WI38 (cell line): ENCODE data around the gene KCNQ2.

Source experiments
- H3K4me3 ChIP-seq: 2 replicates; pipeline ENCODE4 v1.5.1; 2011; ENCODE audit warnings: low read depth, mild to moderate bottlenecking, control low read depth, low read length
- TF ChIP-seq, protein P1 (sequence below): IDR thresholded peaks from 2 replicates; pipeline ENCODE4 v1.5.1; 2012; ENCODE audit warnings: low read depth, mild to moderate bottlenecking, control low read depth, low read length

The KCNQ2 gene

DNA sequence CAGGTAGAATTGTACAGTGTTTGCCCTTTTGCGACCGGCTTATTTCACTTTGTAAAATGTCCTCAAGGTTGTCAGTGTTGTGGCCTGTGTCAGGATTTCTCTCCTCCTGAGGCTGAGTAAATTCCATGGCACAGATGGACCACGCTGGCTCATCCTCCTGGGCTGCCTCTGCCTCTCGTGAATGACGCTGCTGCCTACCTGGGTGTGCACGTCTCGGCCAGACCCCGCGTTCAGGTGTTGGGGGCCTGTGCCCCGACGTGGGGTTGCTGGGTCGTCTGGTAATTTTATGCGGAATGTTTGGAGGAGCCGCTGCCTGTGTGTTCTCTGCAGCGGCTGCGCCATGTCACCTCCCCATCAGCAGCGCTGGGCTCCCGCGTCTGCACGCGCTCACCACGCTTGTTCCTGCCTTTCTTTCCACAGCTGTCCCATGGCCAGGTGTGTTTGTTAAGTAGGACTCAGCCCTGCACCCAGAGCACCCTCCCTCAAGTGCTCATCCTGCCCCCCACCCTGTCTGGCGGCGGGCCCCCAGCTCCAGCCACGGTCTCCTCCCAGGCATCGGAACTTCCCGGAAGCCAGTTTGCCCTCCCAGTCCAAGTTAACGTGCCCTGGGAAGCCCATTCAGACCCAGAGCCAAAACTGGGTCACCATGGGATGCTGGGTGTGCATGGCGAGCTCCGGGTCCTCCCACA, 75.2 kb downstream of the KCNQ2 start:
- TF ChIP-seq, protein P1, sequence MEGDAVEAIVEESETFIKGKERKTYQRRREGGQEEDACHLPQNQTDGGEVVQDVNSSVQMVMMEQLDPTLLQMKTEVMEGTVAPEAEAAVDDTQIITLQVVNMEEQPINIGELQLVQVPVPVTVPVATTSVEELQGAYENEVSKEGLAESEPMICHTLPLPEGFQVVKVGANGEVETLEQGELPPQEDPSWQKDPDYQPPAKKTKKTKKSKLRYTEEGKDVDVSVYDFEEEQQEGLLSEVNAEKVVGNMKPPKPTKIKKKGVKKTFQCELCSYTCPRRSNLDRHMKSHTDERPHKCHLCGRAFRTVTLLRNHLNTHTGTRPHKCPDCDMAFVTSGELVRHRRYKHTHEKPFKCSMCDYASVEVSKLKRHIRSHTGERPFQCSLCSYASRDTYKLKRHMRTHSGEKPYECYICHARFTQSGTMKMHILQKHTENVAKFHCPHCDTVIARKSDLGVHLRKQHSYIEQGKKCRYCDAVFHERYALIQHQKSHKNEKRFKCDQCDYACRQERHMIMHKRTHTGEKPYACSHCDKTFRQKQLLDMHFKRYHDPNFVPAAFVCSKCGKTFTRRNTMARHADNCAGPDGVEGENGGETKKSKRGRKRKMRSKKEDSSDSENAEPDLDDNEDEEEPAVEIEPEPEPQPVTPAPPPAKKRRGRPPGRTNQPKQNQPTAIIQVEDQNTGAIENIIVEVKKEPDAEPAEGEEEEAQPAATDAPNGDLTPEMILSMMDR = no peak
- no peak overlapping the region for H3K4me3 ChIP-seq

DNA sequence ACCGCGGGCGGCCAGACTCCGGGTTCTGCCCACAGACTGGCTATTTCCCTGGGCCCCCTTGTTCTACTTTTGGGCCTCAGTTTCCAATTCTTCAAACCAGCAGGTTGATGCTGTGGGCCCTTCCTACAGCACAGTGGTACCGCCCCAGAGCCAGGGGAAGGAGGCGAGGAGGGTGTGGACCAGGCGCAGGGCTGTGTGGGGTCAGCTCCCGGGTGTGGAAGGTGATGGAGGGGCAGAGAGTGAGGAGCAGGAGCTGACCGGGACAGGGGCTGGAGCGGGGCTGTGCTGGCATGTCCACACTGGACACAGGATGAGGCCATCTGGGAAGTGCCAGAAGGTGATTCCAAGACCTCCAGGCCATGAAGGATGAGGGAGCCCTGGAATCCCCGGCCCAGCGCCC, 76.2 kb downstream of the KCNQ2 start:
- no peak overlapping the region for H3K4me3 ChIP-seq

DNA sequence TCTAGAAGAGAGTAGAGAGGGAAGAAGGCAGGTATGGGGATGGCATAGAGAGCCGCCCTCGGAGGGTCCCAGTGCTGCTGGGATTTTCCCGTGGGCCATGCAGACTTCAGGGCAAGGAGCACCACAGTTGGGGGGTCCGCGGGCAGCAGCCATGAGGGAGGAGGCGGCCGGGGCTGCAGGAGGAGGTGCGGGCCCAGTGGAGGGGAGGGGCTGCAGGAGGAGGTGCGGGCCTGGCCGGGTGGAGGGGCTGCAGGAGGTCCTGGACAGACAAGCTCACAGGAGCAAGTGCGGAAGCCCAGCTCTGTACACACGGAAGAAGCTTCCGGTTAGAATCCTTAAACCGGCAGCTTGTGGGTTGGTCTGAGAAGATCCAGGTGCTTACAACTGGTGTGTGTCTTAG, 76.7 kb downstream of the KCNQ2 start:
- TF ChIP-seq, protein P1 = no peak
- H3K4me3 ChIP-seq = no peak overlapping the region

More for the DNA sequence above, 76.2 kb downstream of the KCNQ2 start:
- TF ChIP-seq, protein P1 = no peak

DNA sequence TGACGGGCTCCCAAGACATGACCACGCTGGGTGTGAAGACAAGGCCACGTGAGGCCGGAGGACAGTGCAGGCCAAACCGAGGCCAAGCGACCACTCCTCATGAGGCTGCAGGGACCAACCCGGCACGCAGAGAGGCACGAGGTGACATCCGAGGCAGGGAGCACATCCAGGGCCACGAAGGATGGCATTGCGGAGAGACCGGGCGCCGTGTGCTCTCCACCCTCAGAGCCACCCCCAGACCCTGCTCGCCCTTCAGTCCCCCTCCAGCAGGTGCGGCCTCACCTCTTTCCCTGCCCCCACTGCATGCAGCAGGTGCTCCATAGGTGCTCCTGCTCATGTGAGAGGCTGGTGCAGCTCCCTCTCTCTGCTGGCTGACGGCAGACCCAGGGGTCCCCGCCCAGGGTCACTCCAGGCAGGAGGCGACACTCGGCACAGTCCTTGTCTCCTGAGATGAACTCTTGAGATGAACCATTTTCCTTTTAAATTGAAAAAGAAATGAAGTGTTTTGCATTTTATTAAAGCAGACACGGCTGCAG, 77.5 kb downstream of the KCNQ2 start:
- TF ChIP-seq, protein P1 = no peak
- H3K4me3 ChIP-seq = no peak overlapping the region

DNA sequence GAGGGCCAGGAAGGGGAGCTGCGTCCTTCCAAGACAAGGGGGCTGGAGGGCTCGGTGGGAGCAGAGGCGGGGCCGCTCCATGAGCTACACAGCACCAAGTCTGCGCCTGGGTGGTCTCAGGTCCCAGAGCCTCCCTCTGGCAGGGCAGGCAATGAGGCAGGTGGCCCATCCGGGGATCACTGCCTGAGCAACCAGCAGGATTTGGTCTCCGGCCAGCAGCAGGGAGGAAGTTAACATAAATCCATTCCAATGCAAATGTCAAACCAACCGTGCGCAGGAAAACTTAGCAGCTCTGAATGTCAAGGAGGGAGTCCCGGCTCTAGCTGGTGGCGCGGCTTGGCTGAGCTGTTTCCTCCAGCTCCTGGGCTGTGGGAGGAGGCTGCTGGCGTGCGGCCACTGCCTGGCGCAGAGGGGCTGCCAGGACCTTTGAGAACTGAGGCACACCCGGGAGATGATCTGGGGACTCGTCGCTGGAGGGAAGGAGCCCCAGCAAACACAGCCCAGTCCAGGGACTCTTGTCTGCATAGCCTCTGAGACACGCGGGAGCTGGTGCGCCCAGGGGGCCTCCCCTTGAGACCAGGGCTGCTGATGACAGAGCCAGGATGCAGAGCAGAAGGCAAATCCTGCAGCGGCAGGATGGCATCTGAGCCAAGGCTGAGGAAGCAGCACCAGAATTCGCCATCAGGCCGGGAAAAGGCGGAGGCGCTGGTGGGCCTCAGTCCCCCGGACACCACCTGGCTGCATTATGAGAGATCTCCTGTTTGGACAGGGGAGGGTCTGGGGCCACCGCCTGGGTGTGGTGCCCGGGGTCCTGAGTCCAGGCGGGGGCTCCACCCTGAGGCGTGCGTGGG, 78.2 kb downstream of the KCNQ2 start:
- TF ChIP-seq, protein P1 = no peak
- H3K4me3 ChIP-seq = no peak overlapping the region

DNA sequence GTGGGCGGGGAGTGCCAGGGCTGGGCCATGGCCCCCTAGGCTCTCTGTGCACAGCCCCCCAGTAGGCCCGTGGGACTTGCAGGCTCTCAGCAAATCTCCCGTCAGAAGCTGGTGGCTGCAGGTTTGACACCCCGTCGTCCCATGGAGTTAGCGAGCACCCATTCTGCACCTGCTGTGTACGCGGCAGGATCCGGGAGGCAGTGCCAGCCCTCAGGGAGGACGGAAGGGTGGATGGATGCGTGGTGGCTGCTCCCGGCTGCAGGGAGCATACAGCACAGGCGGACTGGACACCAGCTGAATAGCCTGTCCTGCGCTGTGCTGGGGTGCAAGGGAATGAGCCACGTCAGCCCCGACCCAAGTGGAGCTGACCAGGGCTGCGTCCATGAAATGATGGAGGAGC, 78.9 kb downstream of the KCNQ2 start:
- H3K4me3 ChIP-seq = no peak overlapping the region
- TF ChIP-seq, protein P1 = no peak
